Measurements from ENCODE around the gene EPB41L4A.

EPB41L4A gene

GRCh38 chr5:112316731-112317130, 102.3 kb downstream of the EPB41L4A start:
- peak; percentile 33; the same call in 1 of the 2 replicates for TF ChIP-seq TEAD4 (IDR thresholded peaks at IDR 0.05)
- peak; percentile 54; the same call in 1 of the 2 replicates for TF ChIP-seq TCF12 (IDR thresholded peaks at IDR 0.05; ENCODE audit: low read depth)
- TF ChIP-seq FOXM1 (IDR thresholded peaks at IDR 0.05; ENCODE audit: borderline replicate concordance, low read depth): peak; percentile 48; the same call in 1 of the 2 replicates
- TF ChIP-seq MAX (IDR thresholded peaks at IDR 0.05): no peak
- no peak for TF ChIP-seq RAD21 (IDR thresholded peaks at IDR 0.05; ENCODE audit: low read depth)
- TF ChIP-seq YY1 (IDR thresholded peaks at IDR 0.05; ENCODE audit: low read depth): peak; percentile 40; the same call in 1 of the 2 replicates
- no peak for TF ChIP-seq EGR1 (IDR thresholded peaks at IDR 0.05)
- peak; percentile 69; the same call in 1 of the 2 replicates for TF ChIP-seq EP300 (IDR thresholded peaks at IDR 0.05; ENCODE audit: borderline replicate concordance)
- no peak for TF ChIP-seq TAF1 (IDR thresholded peaks at IDR 0.05; ENCODE audit: low read depth)
- no peak for TF ChIP-seq ZBTB7A (IDR thresholded peaks at IDR 0.05; ENCODE audit: low read depth)
- TF ChIP-seq NFIC (IDR thresholded peaks at IDR 0.05): peak; percentile 88
- TF ChIP-seq CREB1 (IDR thresholded peaks at IDR 0.05; ENCODE audit: low read depth): no peak
- TF ChIP-seq, protein P1, sequence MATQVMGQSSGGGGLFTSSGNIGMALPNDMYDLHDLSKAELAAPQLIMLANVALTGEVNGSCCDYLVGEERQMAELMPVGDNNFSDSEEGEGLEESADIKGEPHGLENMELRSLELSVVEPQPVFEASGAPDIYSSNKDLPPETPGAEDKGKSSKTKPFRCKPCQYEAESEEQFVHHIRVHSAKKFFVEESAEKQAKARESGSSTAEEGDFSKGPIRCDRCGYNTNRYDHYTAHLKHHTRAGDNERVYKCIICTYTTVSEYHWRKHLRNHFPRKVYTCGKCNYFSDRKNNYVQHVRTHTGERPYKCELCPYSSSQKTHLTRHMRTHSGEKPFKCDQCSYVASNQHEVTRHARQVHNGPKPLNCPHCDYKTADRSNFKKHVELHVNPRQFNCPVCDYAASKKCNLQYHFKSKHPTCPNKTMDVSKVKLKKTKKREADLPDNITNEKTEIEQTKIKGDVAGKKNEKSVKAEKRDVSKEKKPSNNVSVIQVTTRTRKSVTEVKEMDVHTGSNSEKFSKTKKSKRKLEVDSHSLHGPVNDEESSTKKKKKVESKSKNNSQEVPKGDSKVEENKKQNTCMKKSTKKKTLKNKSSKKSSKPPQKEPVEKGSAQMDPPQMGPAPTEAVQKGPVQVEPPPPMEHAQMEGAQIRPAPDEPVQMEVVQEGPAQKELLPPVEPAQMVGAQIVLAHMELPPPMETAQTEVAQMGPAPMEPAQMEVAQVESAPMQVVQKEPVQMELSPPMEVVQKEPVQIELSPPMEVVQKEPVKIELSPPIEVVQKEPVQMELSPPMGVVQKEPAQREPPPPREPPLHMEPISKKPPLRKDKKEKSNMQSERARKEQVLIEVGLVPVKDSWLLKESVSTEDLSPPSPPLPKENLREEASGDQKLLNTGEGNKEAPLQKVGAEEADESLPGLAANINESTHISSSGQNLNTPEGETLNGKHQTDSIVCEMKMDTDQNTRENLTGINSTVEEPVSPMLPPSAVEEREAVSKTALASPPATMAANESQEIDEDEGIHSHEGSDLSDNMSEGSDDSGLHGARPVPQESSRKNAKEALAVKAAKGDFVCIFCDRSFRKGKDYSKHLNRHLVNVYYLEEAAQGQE (IDR thresholded peaks at IDR 0.05; ENCODE audit: low read depth): no peak

DNA sequence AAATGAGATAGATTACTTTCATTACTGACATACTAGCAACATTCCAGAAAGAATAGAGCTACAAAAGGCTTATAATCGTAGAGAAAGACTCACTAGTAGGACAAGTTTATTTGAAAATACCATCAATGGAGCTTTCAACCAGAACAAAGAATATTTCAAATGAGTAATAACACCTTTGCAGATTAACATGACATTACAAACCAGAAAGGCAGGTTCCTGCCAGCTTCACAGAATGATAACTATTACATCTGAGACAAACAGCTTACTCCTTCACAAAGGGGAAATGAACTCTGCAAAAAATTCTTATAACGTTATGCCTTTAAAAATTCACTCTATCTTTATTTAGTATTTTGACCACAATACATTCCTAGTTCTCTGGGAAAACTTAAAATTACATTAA, 103.1 kb downstream of the EPB41L4A start:
- peak; percentile 62 for TF ChIP-seq NFIC (IDR thresholded peaks at IDR 0.05)
- TF ChIP-seq CREB1 (IDR thresholded peaks at IDR 0.05; ENCODE audit: low read depth): no peak
- TF ChIP-seq, protein P1 (IDR thresholded peaks at IDR 0.05; ENCODE audit: low read depth): no peak
- no peak for TF ChIP-seq MAX (IDR thresholded peaks at IDR 0.05)
- TF ChIP-seq YY1 (IDR thresholded peaks at IDR 0.05; ENCODE audit: low read depth): no peak
- TF ChIP-seq TEAD4 (IDR thresholded peaks at IDR 0.05): peak; percentile 40; the same call in 1 of the 2 replicates
- TF ChIP-seq CEBPB (IDR thresholded peaks at IDR 0.05): no peak; the same call in 1 of the 2 replicates
- 0 out of 2 replicates have a peak, but pooled peaks have one; percentile 40 for TF ChIP-seq FOXM1 (IDR thresholded peaks at IDR 0.05; ENCODE audit: borderline replicate concordance, low read depth)
- no peak for TF ChIP-seq USF1 (IDR thresholded peaks at IDR 0.05)
- peak; percentile 1; the same call in 1 of the 2 replicates for TF ChIP-seq RAD21 (IDR thresholded peaks at IDR 0.05; ENCODE audit: low read depth)
- no peak for TF ChIP-seq ZBTB7A (IDR thresholded peaks at IDR 0.05; ENCODE audit: low read depth)
- 0 out of 2 replicates have a peak, but pooled peaks have one; percentile 30 for TF ChIP-seq TCF12 (IDR thresholded peaks at IDR 0.05; ENCODE audit: low read depth)
- no peak for TF ChIP-seq TAF1 (IDR thresholded peaks at IDR 0.05; ENCODE audit: low read depth)
- peak; percentile 53; the same call in 1 of the 2 replicates for TF ChIP-seq EP300 (IDR thresholded peaks at IDR 0.05; ENCODE audit: borderline replicate concordance)
- no peak for TF ChIP-seq EGR1 (IDR thresholded peaks at IDR 0.05)

- TF ChIP-seq USF1 (IDR thresholded peaks at IDR 0.05) (no peak), NFIC (IDR thresholded peaks at IDR 0.05) (no peak), CEBPB (IDR thresholded peaks at IDR 0.05) (peak; percentile 80), YY1 (IDR thresholded peaks at IDR 0.05; ENCODE audit: low read depth) (no peak), ZBTB7A (IDR thresholded peaks at IDR 0.05; ENCODE audit: low read depth) (no peak)
These were observed 106.5 kb downstream of the EPB41L4A start for GRCh38 chr5:112312295-112313275.

DNA sequence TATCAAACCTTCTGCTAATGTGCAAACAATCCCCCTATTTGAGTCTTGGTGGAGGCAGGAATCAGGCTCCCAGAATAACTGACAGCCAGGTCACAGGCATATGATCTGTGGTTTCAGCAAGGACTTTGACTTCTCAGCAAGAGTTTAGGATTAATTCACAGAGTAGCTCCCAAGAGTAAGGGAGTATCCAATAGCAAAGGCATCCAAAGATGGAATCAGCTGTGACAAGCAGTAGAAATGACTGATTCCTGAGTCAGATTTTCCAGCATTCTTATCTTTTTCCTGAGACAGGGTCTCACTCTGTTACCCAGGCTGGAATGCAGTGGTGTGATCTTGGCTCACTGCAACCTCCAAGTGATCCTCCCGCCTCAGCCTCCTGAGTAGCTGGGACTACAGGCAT, 108.3 kb downstream of the EPB41L4A start:
- TF ChIP-seq YY1 (IDR thresholded peaks at IDR 0.05; ENCODE audit: low read depth) (no peak), TEAD4 (IDR thresholded peaks at IDR 0.05) (no peak), EP300 (IDR thresholded peaks at IDR 0.05; ENCODE audit: borderline replicate concordance) (no peak), EGR1 (IDR thresholded peaks at IDR 0.05) (no peak), USF1 (IDR thresholded peaks at IDR 0.05) (no peak), NFIC (IDR thresholded peaks at IDR 0.05) (no peak), FOXM1 (IDR thresholded peaks at IDR 0.05; ENCODE audit: borderline replicate concordance, low read depth) (no peak), ZBTB7A (IDR thresholded peaks at IDR 0.05; ENCODE audit: low read depth) (no peak), CREB1 (IDR thresholded peaks at IDR 0.05; ENCODE audit: low read depth) (no peak), RAD21 (IDR thresholded peaks at IDR 0.05; ENCODE audit: low read depth) (no peak)

All from Ishikawa (cell line).